ENCODE results near the gene LETM1.
A peak's percentile ranks its signal among the peaks of the same experiment; 100 is the strongest.
"Not testable (repeated sequence)": the region's sequence is repeated elsewhere in the genome, so short reads cannot be mapped to it uniquely, and the experiment has no call there.

Gene LETM1

GRCh38 chr4:1841201-1841886 lies 14.6 kb downstream of the LETM1 start:
- peaks cover 0 to 83% (median 57%) of the 10 kb centered on the region in 4 experiments for H3K36me3 ChIP-seq (ENCODE audit: control insufficient read depth in 4 of 4, insufficient read depth in 4 of 4, low read length in 3 of 4)
- peaks cover 0 to 5% (median 0%) of the 10 kb centered on the region in 4 experiments for H3K4me1 ChIP-seq (ENCODE audit: control extremely low read depth in 1 of 4, control insufficient read depth in 4 of 4, insufficient read depth in 4 of 4, low read length in 3 of 4)
- no peak overlapping the region for H3K27ac ChIP-seq (ENCODE audit: insufficient read depth in 1 of 2, low read depth in 1 of 2, low read length in 2 of 2, poor library complexity in 1 of 2, severe bottlenecking in 2 of 2)
- ChIA-PET POLR2A (no interaction called here), CTCF (interaction anchor here (1.0 kb wide), 1 partner anchor 10 kb away, joined by 4 read pairs; no protein-coding TSS in a partner anchor)
- WGBS (ENCODE audit: insufficient coverage), result 90% methylated on average over 28 of the region's 31 CpGs
- H3K4me3 ChIP-seq (ENCODE audit: control insufficient read depth in 1 of 7, extremely low read depth in 1 of 7, insufficient read depth in 4 of 7, low read depth in 2 of 7, low read length in 6 of 7), result no peak overlapping the region
- no peaks in the 10 kb centered on the region for H3K27me3 ChIP-seq (replicated peaks in 2 of 5; ENCODE audit: control insufficient read depth in 4 of 5, insufficient read depth in 5 of 5, low read length in 4 of 5)
- DNase-seq, result peak in 2 of 3 donors; percentile 17 to 21
- no peaks in the 10 kb centered on the region for H3K9me3 ChIP-seq (ENCODE audit: control extremely low read depth in 1 of 5, control insufficient read depth in 4 of 5, insufficient read depth in 2 of 5, low read depth in 1 of 5, low read length in 4 of 5)

- DNase-seq, result no peak
- H3K27ac ChIP-seq (ENCODE audit: insufficient read depth in 1 of 2, low read depth in 1 of 2, low read length in 2 of 2, poor library complexity in 1 of 2, severe bottlenecking in 2 of 2), result no peak overlapping the region
- peaks cover 0 to 5% (median 0%) of the 10 kb centered on the region in 4 experiments for H3K4me1 ChIP-seq (ENCODE audit: control extremely low read depth in 1 of 4, control insufficient read depth in 4 of 4, insufficient read depth in 4 of 4, low read length in 3 of 4)
- no peaks in the 10 kb centered on the region for H3K27me3 ChIP-seq (replicated peaks in 2 of 5; ENCODE audit: control insufficient read depth in 4 of 5, insufficient read depth in 5 of 5, low read length in 4 of 5)
- ChIA-PET CTCF (interaction anchor here (1.0 to 1.1 kb wide), 3 partner anchors 27 to 60 kb away, joined by 3 read pairs; no protein-coding TSS in a partner anchor), POLR2A (no interaction called here)
- H3K4me3 ChIP-seq (ENCODE audit: control insufficient read depth in 1 of 7, extremely low read depth in 1 of 7, insufficient read depth in 4 of 7, low read depth in 2 of 7, low read length in 6 of 7), result no peak overlapping the region
- peaks cover 2 to 86% (median 68%) of the 10 kb centered on the region in 4 experiments for H3K36me3 ChIP-seq (ENCODE audit: control insufficient read depth in 4 of 4, insufficient read depth in 4 of 4, low read length in 3 of 4)
- WGBS (ENCODE audit: insufficient coverage), result 96% methylated on average over 7 of the region's 7 CpGs
- no peaks in the 10 kb centered on the region for H3K9me3 ChIP-seq (ENCODE audit: control extremely low read depth in 1 of 5, control insufficient read depth in 4 of 5, insufficient read depth in 2 of 5, low read depth in 1 of 5, low read length in 4 of 5)
Observed at GRCh38 chr4:1839282-1839681, 16.7 kb downstream of the LETM1 start.

GRCh38 chr4:1837069-1837468 lies 18.9 kb downstream of the LETM1 start:
- 95% methylated on average over 10 of the region's 10 CpGs for whole genome bisulfite sequencing (ENCODE audit: insufficient coverage)
- Histone ChIP-seq H3K27ac (ENCODE audit: insufficient read depth in 1 of 2, low read depth in 1 of 2, low read length in 2 of 2, poor library complexity in 1 of 2, severe bottlenecking in 2 of 2) (no peak overlapping the region), H3K36me3 (ENCODE audit: control insufficient read depth in 4 of 4, insufficient read depth in 4 of 4, low read length in 3 of 4) (peaks cover 7 to 86% (median 66%) of the 10 kb centered on the region in 4 experiments), H3K9me3 (ENCODE audit: control extremely low read depth in 1 of 5, control insufficient read depth in 4 of 5, insufficient read depth in 2 of 5, low read depth in 1 of 5, low read length in 4 of 5) (no peaks in the 10 kb centered on the region), H3K4me1 (ENCODE audit: control extremely low read depth in 1 of 4, control insufficient read depth in 4 of 4, insufficient read depth in 4 of 4, low read length in 3 of 4) (peaks cover 0 to 5% (median 0%) of the 10 kb centered on the region in 4 experiments), H3K4me3 (ENCODE audit: control insufficient read depth in 1 of 7, extremely low read depth in 1 of 7, insufficient read depth in 4 of 7, low read depth in 2 of 7, low read length in 6 of 7) (no peak overlapping the region), H3K27me3 (replicated peaks in 2 of 5; ENCODE audit: control insufficient read depth in 4 of 5, insufficient read depth in 5 of 5, low read length in 4 of 5) (no peaks in the 10 kb centered on the region)
- ChIA-PET POLR2A (no interaction called here), CTCF (no interaction called here)
- no peak for DNase-seq

GRCh38 chr4:1836650-1837049 lies 19.3 kb downstream of the LETM1 start:
- 100% methylated on average over 4 of the region's 7 CpGs for WGBS (ENCODE audit: insufficient coverage)
- no peak for DNase-seq
- no peak overlapping the region for H3K27ac ChIP-seq (ENCODE audit: insufficient read depth in 1 of 2, low read depth in 1 of 2, low read length in 2 of 2, poor library complexity in 1 of 2, severe bottlenecking in 2 of 2)
- H3K27me3 ChIP-seq (replicated peaks in 2 of 5; ENCODE audit: control insufficient read depth in 4 of 5, insufficient read depth in 5 of 5, low read length in 4 of 5), result no peaks in the 10 kb centered on the region
- peaks cover 0 to 3% (median 0%) of the 10 kb centered on the region in 4 experiments for H3K4me1 ChIP-seq (ENCODE audit: control extremely low read depth in 1 of 4, control insufficient read depth in 4 of 4, insufficient read depth in 4 of 4, low read length in 3 of 4)
- ChIA-PET CTCF (no interaction called here), POLR2A (no interaction called here)
- no peaks in the 10 kb centered on the region for H3K9me3 ChIP-seq (ENCODE audit: control extremely low read depth in 1 of 5, control insufficient read depth in 4 of 5, insufficient read depth in 2 of 5, low read depth in 1 of 5, low read length in 4 of 5)
- no peak overlapping the region for H3K4me3 ChIP-seq (ENCODE audit: control insufficient read depth in 1 of 7, extremely low read depth in 1 of 7, insufficient read depth in 4 of 7, low read depth in 2 of 7, low read length in 6 of 7)
- H3K36me3 ChIP-seq (ENCODE audit: control insufficient read depth in 4 of 4, insufficient read depth in 4 of 4, low read length in 3 of 4), result peaks cover 7 to 88% (median 65%) of the 10 kb centered on the region in 4 experiments

- DNase-seq; H3K4me1 ChIP-seq (ENCODE audit: control extremely low read depth in 1 of 4, control insufficient read depth in 4 of 4, insufficient read depth in 4 of 4, low read length in 3 of 4); H3K27ac ChIP-seq (ENCODE audit: insufficient read depth in 1 of 2, low read depth in 1 of 2, low read length in 2 of 2, poor library complexity in 1 of 2, severe bottlenecking in 2 of 2); POLR2A ChIA-PET; H3K9me3 ChIP-seq (ENCODE audit: control extremely low read depth in 1 of 5, control insufficient read depth in 4 of 5, insufficient read depth in 2 of 5, low read depth in 1 of 5, low read length in 4 of 5); H3K27me3 ChIP-seq (replicated peaks in 2 of 5; ENCODE audit: control insufficient read depth in 4 of 5, insufficient read depth in 5 of 5, low read length in 4 of 5); H3K4me3 ChIP-seq (ENCODE audit: control insufficient read depth in 1 of 7, extremely low read depth in 1 of 7, insufficient read depth in 4 of 7, low read depth in 2 of 7, low read length in 6 of 7): not testable (repeated sequence)
- H3K36me3 ChIP-seq (ENCODE audit: control insufficient read depth in 4 of 4, insufficient read depth in 4 of 4, low read length in 3 of 4), result peaks cover 7 to 88% (median 61%) of the 10 kb centered on the region in 4 experiments
- CTCF ChIA-PET, result interaction anchor here (1.2 to 4.9 kb wide), 2 partner anchors 30 to 64 kb away, joined by 3 to 29 read pairs; no protein-coding TSS in a partner anchor
- WGBS (ENCODE audit: insufficient coverage), result 100% methylated on average over 4 of the region's 8 CpGs
Observed at GRCh38 chr4:1835836-1836235, 20.1 kb downstream of the LETM1 start.

GRCh38 chr4:1834047-1834775 lies 21.7 kb downstream of the LETM1 start:
- POLR2A ChIA-PET, result no interaction called here
- Histone ChIP-seq H3K36me3 (ENCODE audit: control insufficient read depth in 4 of 4, insufficient read depth in 4 of 4, low read length in 3 of 4) (peaks cover 7 to 82% (median 56%) of the 10 kb centered on the region in 4 experiments), H3K4me3 (ENCODE audit: control insufficient read depth in 1 of 7, extremely low read depth in 1 of 7, insufficient read depth in 4 of 7, low read depth in 2 of 7, low read length in 6 of 7) (no peak overlapping the region), H3K9me3 (ENCODE audit: control extremely low read depth in 1 of 5, control insufficient read depth in 4 of 5, insufficient read depth in 2 of 5, low read depth in 1 of 5, low read length in 4 of 5) (no peaks in the 10 kb centered on the region), H3K4me1 (ENCODE audit: control extremely low read depth in 1 of 4, control insufficient read depth in 4 of 4, insufficient read depth in 4 of 4, low read length in 3 of 4) (peaks cover 0 to 6% (median 3%) of the 10 kb centered on the region in 4 experiments), H3K27ac (ENCODE audit: insufficient read depth in 1 of 2, low read depth in 1 of 2, low read length in 2 of 2, poor library complexity in 1 of 2, severe bottlenecking in 2 of 2) (no peak overlapping the region), H3K27me3 (replicated peaks in 2 of 5; ENCODE audit: control insufficient read depth in 4 of 5, insufficient read depth in 5 of 5, low read length in 4 of 5) (no peaks in the 10 kb centered on the region)
- DNase-seq, result peak in 1 of 3 donors; percentile 7
- CTCF ChIA-PET, result interaction anchor here (4.9 kb wide), 1 partner anchor 66 kb away, joined by 29 read pairs; no protein-coding TSS in a partner anchor
- 95% methylated on average over 19 of the region's 21 CpGs for WGBS (ENCODE audit: insufficient coverage)

Data from common myeloid progenitor, CD34-positive (primary cell).